Activated CD4-positive, alpha-beta T cell treated with anti-CD3 and anti-CD28 coated beads, Interleukin-2, Interleukin-6, amounts not matched to agents 100 ng/mL and 50 ng/mL, durations not matched to agents 16 hours and 8 hours (primary cell): Measurements from ENCODE around the gene TCP11.
"Not testable (repeated sequence)": the region's sequence is repeated elsewhere in the genome, so short reads cannot be mapped to it uniquely, and the experiment has no call there.

Experiments
- DNase-seq: peaks from one replicate; pipeline ENCODE4 v3.0.0-alpha.2; 2020

The TCP11 gene

DNA sequence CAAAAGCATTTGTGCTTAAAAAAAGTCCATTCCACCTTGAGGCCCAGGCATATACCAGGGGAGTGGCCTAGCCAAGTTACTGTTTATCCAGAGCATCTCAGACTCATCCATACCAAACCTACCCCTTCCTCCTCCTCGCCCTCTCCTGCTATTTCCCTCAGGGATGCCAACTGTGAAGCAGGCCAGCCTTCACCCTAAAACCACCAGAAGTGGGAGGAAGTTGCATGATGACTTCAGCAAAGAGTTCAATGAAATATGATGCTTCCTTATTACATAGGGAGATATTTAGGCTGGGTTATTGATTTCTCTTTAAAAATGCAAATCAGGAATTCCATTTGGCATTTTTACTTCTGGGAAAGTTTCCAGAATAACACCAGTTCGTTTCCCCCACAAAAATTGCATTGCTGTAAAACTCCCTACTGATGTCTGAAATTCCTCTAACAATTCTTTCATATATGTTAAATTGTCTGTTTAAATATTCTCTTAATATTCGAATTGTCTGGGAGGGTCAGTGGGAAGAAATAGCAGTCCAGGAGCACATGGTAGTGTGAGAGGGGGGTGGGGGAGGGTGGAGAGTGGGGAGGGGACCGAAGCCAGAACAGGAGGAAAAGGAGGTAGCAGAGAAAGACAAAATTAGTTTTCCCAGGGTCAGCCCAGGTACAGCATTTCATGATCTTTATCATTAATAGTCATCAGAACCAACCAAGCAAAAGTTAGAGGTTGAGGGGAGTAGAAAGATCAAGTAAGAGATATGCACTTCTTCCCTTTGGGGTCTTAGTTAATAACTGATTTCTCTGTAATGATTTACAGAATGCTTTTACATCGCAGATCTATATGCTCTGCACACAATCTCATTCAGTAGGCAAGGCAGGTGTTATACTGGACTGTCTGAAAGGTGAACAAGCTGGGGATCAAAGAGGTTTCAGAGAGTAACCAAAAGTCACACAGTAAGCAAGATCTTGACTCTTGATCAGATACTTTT lies 1.7 kb upstream of the TCP11 start:
- DNase-seq, result no peak

GRCh38 chr6:35140639-35141006 lies 516 bp downstream of the TCP11 start:
- no peak for DNase-seq

- peak; percentile 68 for DNase-seq
Measured at GRCh38 chr6:35139924-35140638, 1.1 kb downstream of the TCP11 start.

- DNase-seq, result no peak
Measured at GRCh38 chr6:35139470-35139869, 1.7 kb downstream of the TCP11 start.

GRCh38 chr6:35138191-35138590 lies 2.9 kb downstream of the TCP11 start:
- DNase-seq, result not testable (repeated sequence)

DNA sequence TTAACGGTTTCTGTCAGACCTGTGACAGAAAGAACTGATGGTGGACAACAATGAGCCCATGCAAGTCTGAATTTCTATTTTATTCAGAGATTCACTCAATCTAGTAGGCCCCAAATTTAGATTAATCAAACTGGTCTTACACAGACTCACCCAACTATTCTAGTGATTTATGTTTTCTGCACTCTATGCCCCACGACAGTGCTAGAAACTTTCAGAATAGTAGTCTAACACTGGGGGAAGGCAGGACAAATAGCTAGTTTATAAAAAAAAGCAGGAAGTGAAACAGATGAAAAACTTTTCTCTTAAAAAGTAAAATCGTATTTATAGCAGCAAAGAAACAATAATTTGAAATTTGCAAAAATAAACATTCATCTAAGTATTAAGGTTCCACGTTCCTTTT lies 5.0 kb downstream of the TCP11 start:
- no peak for DNase-seq

- DNase-seq, result no peak
Measured at GRCh38 chr6:35128496-35128895, 12.6 kb downstream of the TCP11 start.

- no peak for DNase-seq
Measured at GRCh38 chr6:35128042-35128441, 13.1 kb downstream of the TCP11 start.

DNA sequence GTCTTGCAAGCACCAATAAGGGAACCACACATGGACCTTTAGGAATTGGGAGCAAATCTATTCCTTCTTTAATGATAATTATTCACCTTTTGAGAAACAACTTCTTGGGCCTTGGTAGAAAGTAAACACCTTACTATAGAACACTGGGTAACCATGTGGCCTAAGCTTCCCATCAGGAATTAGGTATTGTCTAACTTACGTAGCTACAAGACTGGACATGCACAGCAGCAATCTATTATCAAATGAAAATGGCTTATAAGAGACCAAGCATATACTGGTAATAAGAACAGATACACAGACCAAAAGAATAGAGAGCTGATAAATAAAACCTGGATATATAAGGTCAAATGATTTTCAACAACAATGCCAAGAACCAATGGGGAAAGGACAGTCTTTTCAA lies 16.8 kb downstream of the TCP11 start:
- DNase-seq, result no peak

GRCh38 chr6:35120746-35121145 lies 20.4 kb downstream of the TCP11 start:
- no peak for DNase-seq

GRCh38 chr6:35108309-35108885 lies 32.7 kb downstream of the TCP11 start:
- no peak for DNase-seq

- DNase-seq, result not testable (repeated sequence)
Measured at GRCh38 chr6:35107761-35108160, 33.4 kb downstream of the TCP11 start.

- DNase-seq, result peak; percentile 29
Measured at GRCh38 chr6:35107208-35107607, 33.9 kb downstream of the TCP11 start.

GRCh38 chr6:35106061-35106460 lies 35.1 kb downstream of the TCP11 start:
- DNase-seq, result not testable (repeated sequence)

DNA sequence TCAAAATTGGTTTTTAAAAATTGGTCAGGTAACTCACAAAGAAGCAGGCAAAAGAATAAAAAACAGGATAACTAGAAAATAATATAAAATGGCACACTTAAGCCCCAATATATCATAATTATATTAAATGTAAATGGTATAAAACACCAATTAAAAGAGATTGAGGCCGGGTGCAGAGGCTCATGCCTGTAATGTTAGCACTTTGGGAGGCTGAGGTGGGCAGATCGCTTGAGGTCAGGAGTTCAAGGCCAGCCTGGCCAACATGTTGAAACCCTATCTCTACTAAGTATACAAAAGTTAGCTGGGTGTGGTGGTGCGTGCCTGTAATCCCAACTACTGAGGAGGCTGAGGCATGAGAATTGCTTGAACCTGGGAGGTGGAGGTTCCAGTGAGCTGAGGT lies 36.1 kb downstream of the TCP11 start:
- DNase-seq, result no peak

DNA sequence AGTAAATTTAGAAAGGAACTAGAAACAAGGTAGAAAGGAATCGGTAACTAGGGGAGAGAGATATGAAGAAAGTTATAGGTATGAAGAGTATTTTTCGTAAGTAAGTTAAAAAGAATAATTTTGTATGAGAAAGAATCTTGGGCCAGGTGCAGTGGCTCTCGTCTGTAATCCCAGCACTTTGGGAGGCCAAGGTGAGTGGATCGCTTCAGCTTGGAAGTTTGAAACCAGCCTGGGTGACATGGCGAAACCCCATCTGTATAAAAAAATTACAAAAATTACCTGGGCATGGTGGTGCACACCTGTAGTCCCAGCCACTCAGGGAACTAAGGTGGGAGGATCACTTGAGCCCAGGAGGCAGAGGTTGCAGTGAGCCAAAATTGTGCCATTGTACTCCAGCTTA lies 42.0 kb downstream of the TCP11 start:
- no peak for DNase-seq

DNA sequence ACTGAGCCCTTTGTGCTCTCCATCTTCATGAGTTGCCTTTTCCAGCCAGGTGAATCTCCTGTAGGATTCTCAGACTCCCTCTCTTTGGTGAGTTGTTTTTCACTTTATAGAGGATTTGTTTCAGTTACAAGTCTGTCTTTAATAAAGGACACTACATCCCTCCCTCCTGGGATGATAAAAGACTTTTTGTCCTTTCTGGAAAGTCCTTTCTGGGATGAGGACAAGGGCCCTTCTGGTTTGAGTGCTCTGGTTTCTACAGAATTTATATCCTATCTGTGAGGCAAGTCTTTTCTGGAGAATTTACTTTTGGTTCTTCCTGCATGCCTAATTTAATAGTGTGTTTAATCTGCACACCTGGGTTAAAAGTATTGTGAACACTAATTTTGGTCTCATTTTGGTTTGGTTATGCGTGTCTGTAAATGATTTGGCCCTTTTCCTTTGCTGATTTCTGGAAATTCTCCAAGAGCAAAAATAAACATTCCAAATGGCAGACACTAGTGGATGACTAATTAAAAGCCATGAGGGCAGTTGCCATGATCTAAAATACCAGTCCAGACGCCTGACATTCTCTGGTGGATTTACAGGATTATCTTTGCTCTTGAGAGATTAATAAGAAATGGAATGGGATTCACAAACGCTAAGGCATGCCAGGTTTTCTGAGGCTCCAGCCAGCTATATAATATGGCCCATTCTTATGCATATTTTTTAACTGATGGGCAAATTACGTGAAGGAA lies 44.8 kb downstream of the TCP11 start:
- no peak for DNase-seq

GRCh38 chr6:35094183-35094582 lies 47.0 kb downstream of the TCP11 start:
- no peak for DNase-seq

DNA sequence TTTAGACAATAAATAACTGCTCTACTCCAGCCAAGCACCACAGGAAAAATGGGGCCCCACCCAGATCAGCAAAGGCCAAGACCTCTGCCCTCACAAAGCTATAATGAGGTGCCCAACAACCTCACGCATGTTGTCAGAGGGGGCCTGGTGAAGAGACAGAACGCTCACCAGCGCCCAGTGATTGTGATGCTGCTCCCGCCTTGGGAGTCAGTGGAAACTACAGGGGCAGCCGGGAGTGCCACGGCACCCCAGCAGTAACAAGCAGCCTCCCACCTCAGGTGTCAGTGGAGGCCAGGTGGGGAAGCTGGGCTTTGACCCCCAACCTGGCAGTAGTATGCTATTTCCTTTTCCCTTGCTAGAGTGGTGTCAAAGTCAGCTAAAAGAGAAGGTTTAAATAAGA lies 47.4 kb downstream of the TCP11 start:
- DNase-seq, result no peak

GRCh38 chr6:35093118-35093445 lies 48.1 kb downstream of the TCP11 start:
- no peak for DNase-seq

DNA sequence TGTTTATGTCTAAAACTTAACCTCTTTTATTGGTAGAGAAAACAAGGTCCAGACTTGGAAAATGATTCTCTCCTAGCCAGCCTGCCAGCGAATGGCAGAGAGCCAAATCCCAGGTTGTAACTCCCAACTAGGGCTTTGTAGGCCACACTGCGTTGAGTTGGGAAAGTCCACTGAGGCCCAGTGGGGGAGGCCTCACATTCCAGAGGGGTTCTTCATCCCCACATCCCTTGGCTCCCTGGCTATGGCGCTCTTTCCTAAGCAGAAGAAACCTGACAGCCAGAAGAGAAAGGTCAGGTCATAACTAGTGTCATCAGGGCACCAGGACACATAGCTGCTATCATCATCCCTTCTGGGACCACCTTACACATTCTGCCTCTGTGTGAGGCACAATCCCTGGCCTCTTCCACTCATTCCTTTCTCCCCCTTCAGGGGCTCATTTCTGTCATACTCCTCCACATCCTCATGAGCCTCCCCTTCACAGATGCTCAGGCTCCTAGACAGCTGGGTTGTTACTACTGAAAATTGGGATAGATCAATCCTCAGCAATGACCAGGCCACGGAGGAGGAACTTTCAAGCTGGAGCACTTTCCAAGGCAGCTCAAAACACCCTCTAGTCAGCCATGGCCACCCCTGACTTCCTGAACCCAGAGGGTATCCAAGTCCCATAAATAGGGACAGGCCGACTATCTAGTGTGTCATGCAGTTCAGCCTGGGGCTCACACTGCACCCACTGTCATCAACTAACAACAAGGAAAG lies 48.6 kb downstream of the TCP11 start:
- no peak for DNase-seq

DNA sequence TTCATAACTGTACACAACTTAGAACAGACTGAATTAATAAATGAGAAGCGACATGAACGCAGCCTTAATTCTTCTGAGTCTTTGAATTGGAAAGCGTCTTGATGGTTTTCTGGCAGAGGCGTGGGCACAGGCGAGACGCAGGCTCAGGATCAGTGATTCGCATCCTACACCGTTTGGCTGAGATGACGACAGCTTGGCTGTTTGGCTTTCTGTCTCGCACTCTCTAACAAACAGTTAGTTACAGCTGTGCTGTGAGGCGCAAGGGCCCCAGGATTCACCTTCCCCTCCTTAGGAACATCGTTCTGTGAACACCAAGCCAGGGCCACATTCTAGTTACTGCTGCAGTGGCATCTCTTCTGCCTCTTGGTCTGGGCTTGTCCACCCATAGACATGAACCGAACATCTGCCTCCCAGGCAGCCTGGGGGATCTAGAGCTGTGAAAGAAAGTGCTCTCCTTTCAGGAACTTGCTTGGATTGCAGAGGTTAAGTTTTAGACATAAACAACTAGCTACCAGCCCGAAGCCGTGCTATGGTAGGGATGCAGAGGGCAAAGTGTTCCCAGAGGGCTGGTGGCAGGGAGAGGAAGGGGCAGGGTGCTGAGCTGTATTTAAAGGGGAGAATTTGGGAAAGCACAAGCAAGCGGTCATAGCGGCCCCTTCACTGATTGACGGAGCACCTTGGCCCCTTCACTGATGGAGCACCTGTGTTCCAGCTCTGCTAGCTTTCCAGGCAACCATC lies 49.6 kb downstream of the TCP11 start:
- DNase-seq, result no peak
